Suprapubic skin (tissue), 4 donors: Measurements from ENCODE around the gene DGUOK. TPM values are rescaled to one million over a fixed set of nuclear protein-coding genes. Genes with fewer than 3 reads are reported as not detected.
"Not testable (repeated sequence)": the region's sequence is repeated elsewhere in the genome, so short reads cannot be mapped to it uniquely, and the experiment has no call there.

Experiments
- DNase-seq, 2 donors: peaks; one replicate each; pipeline ENCODE4 v3.0.0-alpha.2; 2019; ENCODE audit warnings: low spot score in 2 of 2
- H3K27ac ChIP-seq: fragments of 200-600 bp; sonication (generic); one replicate; pipeline ENCODE4 v1.5.1; 2019
- H3K27me3 ChIP-seq: fragments of 200-600 bp; sonication (generic); one replicate; pipeline ENCODE4 v1.5.1; 2019
- H3K36me3 ChIP-seq: fragments of 200-600 bp; sonication (generic); one replicate; pipeline ENCODE4 v1.5.1; 2019
- H3K4me1 ChIP-seq: fragments of 200-600 bp; sonication (generic); one replicate; pipeline ENCODE4 v1.5.1; 2019
- H3K4me3 ChIP-seq: fragments of 200-600 bp; sonication (generic); one replicate; pipeline ENCODE4 v1.5.1; 2019; ENCODE audit warnings: mild to moderate bottlenecking
- H3K9me3 ChIP-seq: fragments of 200-600 bp; sonication (generic); one replicate; pipeline ENCODE4 v1.5.1; 2019
- EP300 ChIP-seq: sonication (generic); formaldehyde crosslinking; IDR thresholded peaks from one replicate; pipeline ENCODE4 v1.6.1; 2017; ENCODE audit warnings: antibody characterized with exemption
- POLR2A ChIP-seq, 2 donors: fragments of 450-650 bp; IDR thresholded peaks; one replicate each; pipeline ENCODE4 v1.6.1; 2017; ENCODE audit warnings: antibody characterized with exemption in 2 of 2, mild to moderate bottlenecking in 2 of 2, moderate library complexity in 2 of 2
- POLR2AphosphoS5 ChIP-seq, 3 donors: sonication (generic); formaldehyde crosslinking; IDR thresholded peaks; one replicate each; pipeline ENCODE4 v1.6.1; 2017; ENCODE audit warnings: antibody characterized with exemption in 3 of 3
- WGBS: methylation state at CpG from one replicate; pipeline ENCODE4 v1.1.5; 2018; 5-methylcytosine and 5-hydroxymethylcytosine counted together
- total RNA-seq, 4 donors: library from RNA; depleted of rRNA; stranded (reverse); fragments of >200 nt; gene quantifications; one replicate each; pipeline ENCODE4 v1.1.0, GENCODE V29; 2016
- TF ChIP-seq, protein P1 (sequence below), 2 donors: fragments of 200-600 bp in 1 of 2; fragments of 450-650 bp in 1 of 2; sonication (generic) in 1 of 2; IDR thresholded peaks; one replicate each; pipeline ENCODE4 v1.5.1; 2016 to 2019; ENCODE audit warnings: antibody characterized with exemption in 2 of 2, mild to moderate bottlenecking in 1 of 2, moderate library complexity in 1 of 2

Gene DGUOK
- total RNA-seq, 4 donors from 2014 or later: 26.2 to 74.9 (median 48.1) TPM

DNA sequence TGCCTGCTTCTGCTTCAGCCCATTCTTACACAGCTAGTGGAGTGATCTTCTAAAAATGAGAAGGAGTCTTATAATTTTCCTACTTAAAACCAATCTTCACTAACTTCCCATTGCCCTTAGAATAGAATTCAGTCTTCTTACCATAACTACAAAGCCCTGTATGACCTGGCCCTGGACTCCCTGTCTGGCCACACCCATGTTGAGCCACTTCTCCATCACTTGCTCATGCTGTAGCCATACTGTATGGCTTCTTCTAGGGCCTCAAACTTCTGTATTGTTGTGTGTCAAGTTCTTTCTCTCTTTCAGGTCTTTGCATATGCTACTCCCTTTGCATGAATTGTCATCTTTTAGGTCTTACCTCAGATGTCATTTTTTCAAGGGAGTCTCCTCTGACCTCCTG is 11.2 kb downstream of the DGUOK start:
- no peak for DNase-seq
- Histone ChIP-seq H3K27ac (no peak overlapping the region), H3K36me3 (no peaks in the 10 kb centered on the region), H3K27me3 (no peaks in the 10 kb centered on the region), H3K4me3 (no peak overlapping the region), H3K4me1 (peaks cover 49% of the 10 kb centered on the region), H3K9me3 (no peaks in the 10 kb centered on the region)
- no peak for TF ChIP-seq POLR2A (IDR thresholded peaks at IDR 0.05)
- TF ChIP-seq EP300: no peak
- TF ChIP-seq, protein P1, sequence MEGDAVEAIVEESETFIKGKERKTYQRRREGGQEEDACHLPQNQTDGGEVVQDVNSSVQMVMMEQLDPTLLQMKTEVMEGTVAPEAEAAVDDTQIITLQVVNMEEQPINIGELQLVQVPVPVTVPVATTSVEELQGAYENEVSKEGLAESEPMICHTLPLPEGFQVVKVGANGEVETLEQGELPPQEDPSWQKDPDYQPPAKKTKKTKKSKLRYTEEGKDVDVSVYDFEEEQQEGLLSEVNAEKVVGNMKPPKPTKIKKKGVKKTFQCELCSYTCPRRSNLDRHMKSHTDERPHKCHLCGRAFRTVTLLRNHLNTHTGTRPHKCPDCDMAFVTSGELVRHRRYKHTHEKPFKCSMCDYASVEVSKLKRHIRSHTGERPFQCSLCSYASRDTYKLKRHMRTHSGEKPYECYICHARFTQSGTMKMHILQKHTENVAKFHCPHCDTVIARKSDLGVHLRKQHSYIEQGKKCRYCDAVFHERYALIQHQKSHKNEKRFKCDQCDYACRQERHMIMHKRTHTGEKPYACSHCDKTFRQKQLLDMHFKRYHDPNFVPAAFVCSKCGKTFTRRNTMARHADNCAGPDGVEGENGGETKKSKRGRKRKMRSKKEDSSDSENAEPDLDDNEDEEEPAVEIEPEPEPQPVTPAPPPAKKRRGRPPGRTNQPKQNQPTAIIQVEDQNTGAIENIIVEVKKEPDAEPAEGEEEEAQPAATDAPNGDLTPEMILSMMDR (IDR thresholded peaks at IDR 0.05): no peak
- no peak for TF ChIP-seq POLR2AphosphoS5 (IDR thresholded peaks at IDR 0.05)

- no peak overlapping the region for H3K4me3 ChIP-seq
- DNase-seq: no peak
- peaks cover 43% of the 10 kb centered on the region for H3K4me1 ChIP-seq
- peak overlapping the region; percentile 3 for H3K27ac ChIP-seq
- TF ChIP-seq EP300 (no peak), POLR2AphosphoS5 (IDR thresholded peaks at IDR 0.05) (no peak), POLR2A (IDR thresholded peaks at IDR 0.05) (no peak)
- TF ChIP-seq, protein P1 (IDR thresholded peaks at IDR 0.05): no peak
- WGBS: 46% methylated on average over 5 of the region's 5 CpGs
- H3K36me3 ChIP-seq: peaks cover 3% of the 10 kb centered on the region
- H3K27me3 ChIP-seq: no peaks in the 10 kb centered on the region
- H3K9me3 ChIP-seq: no peaks in the 10 kb centered on the region
These were observed 12.2 kb downstream of the DGUOK start for GRCh38 chr2:73938718-73939352.

DNA sequence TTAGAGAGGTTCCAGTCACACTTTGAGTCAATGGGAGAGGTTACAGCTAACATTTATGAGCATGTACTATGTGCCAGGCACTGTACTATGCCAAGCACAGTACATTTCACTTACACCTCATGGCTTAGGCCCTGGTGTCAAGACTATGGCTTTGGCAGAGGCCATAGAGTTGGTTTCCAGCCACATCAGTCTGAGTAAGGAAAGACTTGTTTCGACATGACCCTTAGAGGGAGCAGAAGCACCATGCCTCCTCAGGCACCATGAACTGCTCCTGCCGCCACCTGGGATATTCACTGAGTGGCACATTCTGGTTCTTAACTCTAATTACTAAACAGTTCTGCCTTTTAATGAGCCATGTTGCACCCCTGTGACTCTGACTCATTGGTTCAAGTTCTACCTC is 12.7 kb downstream of the DGUOK start:
- 73% methylated on average over 2 of the region's 2 CpGs for WGBS
- Histone ChIP-seq H3K4me1 (peaks cover 43% of the 10 kb centered on the region), H3K36me3 (peaks cover 6% of the 10 kb centered on the region), H3K27ac (peak overlapping the region; percentile 72), H3K9me3 (no peaks in the 10 kb centered on the region), H3K4me3 (no peak overlapping the region), H3K27me3 (no peaks in the 10 kb centered on the region)
- no peak for DNase-seq
- no peak for TF ChIP-seq EP300
- TF ChIP-seq POLR2AphosphoS5 (IDR thresholded peaks at IDR 0.05): peak in 1 of 3 donors; percentile 42

- 83% methylated on average over 1 of the region's 1 CpG for WGBS
- not testable (repeated sequence) for H3K4me3 ChIP-seq, DNase-seq, H3K27me3 ChIP-seq, H3K9me3 ChIP-seq, H3K36me3 ChIP-seq
- Histone ChIP-seq H3K4me1 (peaks cover 43% of the 10 kb centered on the region), H3K27ac (peak overlapping the region; percentile 72)
These were observed 13.4 kb downstream of the DGUOK start for GRCh38 chr2:73940066-73940465.

DNA sequence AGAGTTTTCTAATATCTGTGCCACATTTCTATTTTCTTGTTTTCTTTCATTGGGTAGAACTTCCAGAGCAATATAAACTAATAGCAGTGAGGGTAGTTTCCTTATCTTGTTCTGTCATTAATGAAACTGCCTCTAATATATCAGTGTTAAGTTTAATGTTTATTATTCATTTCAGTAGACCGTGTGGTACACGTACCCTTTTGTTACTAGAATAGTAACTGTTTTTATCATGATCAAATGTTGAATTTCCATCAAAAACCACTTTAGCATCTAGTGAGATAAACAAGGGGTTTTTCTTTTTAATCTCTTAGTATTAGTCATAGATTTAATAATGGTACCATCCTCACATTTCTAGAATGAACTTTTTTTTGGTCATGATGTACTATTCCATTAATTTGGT is 16.0 kb downstream of the DGUOK start:
- peaks cover 24% of the 10 kb centered on the region for H3K36me3 ChIP-seq
- H3K9me3 ChIP-seq: no peaks in the 10 kb centered on the region
- 63% methylated on average over 2 of the region's 2 CpGs for WGBS
- no peak overlapping the region for H3K4me3 ChIP-seq
- no peak for DNase-seq
- H3K27me3 ChIP-seq: no peaks in the 10 kb centered on the region
- no peak overlapping the region for H3K27ac ChIP-seq
- H3K4me1 ChIP-seq: peaks cover 27% of the 10 kb centered on the region
- no peak for TF ChIP-seq POLR2A (IDR thresholded peaks at IDR 0.05)
- no peak for TF ChIP-seq POLR2AphosphoS5 (IDR thresholded peaks at IDR 0.05)
- TF ChIP-seq, protein P1 (IDR thresholded peaks at IDR 0.05): no peak
- TF ChIP-seq EP300: no peak

GRCh38 chr2:73944714-73945113 is 18.0 kb downstream of the DGUOK start:
- no peak for DNase-seq
- WGBS: 88% methylated on average over 4 of the region's 4 CpGs
- Histone ChIP-seq H3K27ac (no peak overlapping the region), H3K36me3 (peaks cover 44% of the 10 kb centered on the region), H3K9me3 (no peaks in the 10 kb centered on the region), H3K27me3 (no peaks in the 10 kb centered on the region), H3K4me1 (peaks cover 11% of the 10 kb centered on the region), H3K4me3 (no peak overlapping the region)
- TF ChIP-seq POLR2AphosphoS5 (IDR thresholded peaks at IDR 0.05) (no peak), POLR2A (IDR thresholded peaks at IDR 0.05) (no peak), EP300 (no peak)
- TF ChIP-seq, protein P1 (IDR thresholded peaks at IDR 0.05): no peak
